Endothelial cell of umbilical vein (primary cell): ENCODE results near the gene CSF2. TPM values are rescaled to one million over a fixed set of nuclear protein-coding genes. Genes with fewer than 3 reads are reported as not detected.

Experiments
- BruUV-seq: library from RNA; stranded (reverse); fragments of 400-500 nt; replicated peaks from 2 replicates; lab custom pipeline; 2021; lab: Mats Ljungman, UMichigan
- CTCF ChIA-PET: fragments of 300-600, 350-600 bp; sonication (Branson Sonifier 250); formaldehyde crosslinking; loops from one replicate; lab custom pipeline; 2021; ENCODE audit warnings: antibody characterized with exemption, inconsistent platforms; lab: Charles Lee
- POLR2A ChIA-PET: fragments of 300-600, 350-600 bp; sonication (Branson Sonifier 250); formaldehyde crosslinking; loops from one replicate; lab custom pipeline; 2021; ENCODE audit warnings: antibody characterized with exemption, inconsistent platforms; lab: Charles Lee
- DNase-seq: peaks from one replicate; pipeline ENCODE4 v3.0.0-alpha.2; 2011; ENCODE audit warnings: low read depth, low spot score
- FAIRE-seq: peaks from 2 replicates; lab custom pipeline; 2011; peaks lifted over from hg19 to GRCh38; lab: Jason Lieb, UNC
- H2AFZ ChIP-seq: 2 replicates; pipeline ENCODE4 v1.6.0; 2012; ENCODE audit warnings: low read depth, low read length, control low read depth, inconsistent platforms
- H3K27ac ChIP-seq: 2 replicates; pipeline ENCODE4 v1.5.1; 2011; ENCODE audit warnings: low read depth, mild to moderate bottlenecking, control low read depth, low read length, moderate library complexity; ENCODE audit not compliant: insufficient read depth
- H3K27me3 ChIP-seq, 2 experiments: 2 replicates each; pipeline versions ENCODE4 v1.6.0 to v1.6.1; 2011; ENCODE audit warnings: low read length in 2 of 2, mixed read lengths in 1 of 2; ENCODE audit not compliant: control insufficient read depth in 2 of 2, insufficient read depth in 2 of 2
- H3K36me3 ChIP-seq, 2 experiments: 2 replicates in 1 of 2; 3 replicates in 1 of 2; pipeline ENCODE4 v1.5.1; 2011; ENCODE audit warnings: low read length in 2 of 2, mild to moderate bottlenecking in 1 of 2, moderate library complexity in 1 of 2; ENCODE audit not compliant: control insufficient read depth in 2 of 2, insufficient read depth in 2 of 2; ENCODE audit errors: extremely low read depth in 1 of 2
- H3K4me1 ChIP-seq: 3 replicates; pipeline ENCODE4 v1.5.1; 2011; ENCODE audit warnings: mild to moderate bottlenecking, low read length; ENCODE audit not compliant: control insufficient read depth, insufficient read depth; ENCODE audit errors: extremely low read depth
- H3K4me2 ChIP-seq: 2 replicates; pipeline ENCODE4 v1.6.1; 2011; ENCODE audit warnings: low read length, control low read depth, mixed read lengths; ENCODE audit not compliant: insufficient read depth
- H3K4me3 ChIP-seq, 3 experiments: fragments of 200-600 bp in 1 of 3; sonication (generic), shearing (Covaris generic) in 1 of 3; replicated peaks in 1 of 3; 2 replicates each; pipeline ENCODE4 v1.5.1; 2011 to 2016; ENCODE audit warnings: control low read depth in 3 of 3, low read length in 3 of 3, mild to moderate bottlenecking in 2 of 3, inconsistent platforms in 1 of 3, low read depth in 1 of 3, moderate library complexity in 1 of 3; ENCODE audit not compliant: insufficient read depth in 1 of 3
- H3K79me2 ChIP-seq: 2 replicates; pipeline ENCODE4 v1.6.0; 2012; ENCODE audit warnings: low read length, inconsistent platforms; ENCODE audit not compliant: control insufficient read depth, insufficient read depth
- H3K9ac ChIP-seq: replicated peaks from 2 replicates; pipeline ENCODE3; 2011; ENCODE audit warnings: low read length, control low read depth; ENCODE audit not compliant: insufficient read depth; ENCODE audit errors: extremely low read depth
- H3K9me1 ChIP-seq: replicated peaks from 3 replicates; pipeline ENCODE4 v1.6.0; 2011; ENCODE audit warnings: mild to moderate bottlenecking, low read length; ENCODE audit not compliant: control insufficient read depth, insufficient read depth; ENCODE audit errors: extremely low read depth
- H3K9me3 ChIP-seq: replicated peaks from 2 replicates; pipeline ENCODE4 v1.5.1; 2012; ENCODE audit warnings: low read length, inconsistent platforms; ENCODE audit not compliant: control insufficient read depth, insufficient read depth
- H4K20me1 ChIP-seq: replicated peaks from 2 replicates; pipeline ENCODE3; 2011; ENCODE audit warnings: mild to moderate bottlenecking, low read length; ENCODE audit not compliant: control insufficient read depth, insufficient read depth; ENCODE audit errors: extremely low read depth
- CTCF ChIP-seq, 2 donors: IDR thresholded peaks; 1 replicate in 1 of 2; 2 replicates in 1 of 2; pipeline ENCODE4 v1.5.1; 2011; ENCODE audit warnings: low read length in 2 of 2, mild to moderate bottlenecking in 2 of 2, moderate library complexity in 2 of 2, control low read depth in 1 of 2, inconsistent platforms in 1 of 2, low read depth in 1 of 2; ENCODE audit not compliant: insufficient read depth in 1 of 2; ENCODE audit errors: extremely low read depth in 1 of 2
- FOS ChIP-seq: IDR thresholded peaks from 2 replicates; pipeline ENCODE4 v1.6.1; 2011; ENCODE audit warnings: mild to moderate bottlenecking, low read length, moderate library complexity, borderline replicate concordance; ENCODE audit not compliant: insufficient read depth
- GATA2 ChIP-seq: IDR thresholded peaks from 2 replicates; pipeline ENCODE4 v1.7.0; 2011; ENCODE audit warnings: low read depth, mild to moderate bottlenecking, moderate library complexity, mixed read lengths, low read length; ENCODE audit not compliant: insufficient read length, insufficient read depth
- JUN ChIP-seq: IDR thresholded peaks from 2 replicates; pipeline ENCODE4 v1.6.1; 2011; ENCODE audit warnings: borderline replicate concordance, low read depth; ENCODE audit not compliant: insufficient read length, insufficient read depth
- MAX ChIP-seq: IDR thresholded peaks from 2 replicates; pipeline ENCODE4 v1.6.1; 2011; ENCODE audit not compliant: insufficient read depth, insufficient read length
- MYC ChIP-seq: IDR thresholded peaks from one replicate; pipeline ENCODE4 v1.6.1; 2011; ENCODE audit warnings: mild to moderate bottlenecking, low read depth, low read length
- POLR2A ChIP-seq: IDR thresholded peaks from 2 replicates; pipeline ENCODE4 v1.6.1; 2012; ENCODE audit warnings: low read depth, mild to moderate bottlenecking, control low read depth, low read length
- POLR2AphosphoS5 ChIP-seq: IDR thresholded peaks from 2 replicates; pipeline ENCODE4 v1.6.1; 2012; ENCODE audit warnings: low read depth, mild to moderate bottlenecking, control low read depth, low read length, moderate library complexity; ENCODE audit not compliant: insufficient read depth
- dilution Hi-C: fragments of 300-500 bp; cut with MboI; formaldehyde crosslinking; loops from one replicate; pipeline ENCODE4 v1.15.0; 2019; ENCODE audit warnings: low sequenced_read_pairs; ENCODE audit not compliant: extremely low pct_ligation_motif_present
- intact Hi-C: fragments of 100-400 bp; cut with micrococcal nuclease; formaldehyde crosslinking; loops from one replicate; pipeline ENCODE4 v1.10.0; 2022
- polyA plus RNA-seq, 4 experiments: library from polyadenylated mRNA; depleted of rRNA in 3 of 4; stranded (reverse) in 3 of 4; unstranded in 1 of 4; fragments of >200 nt; gene quantifications; 2 replicates each; pipeline versions ENCODE4 v1.2.1 to v1.2.3, GENCODE V29; 2011 to 2012; ENCODE audit warnings: missing spikeins in 1 of 4
- total RNA-seq: library from RNA; stranded (reverse); gene quantifications from 2 replicates; pipeline ENCODE4 v1.2.3, GENCODE V29; 2021

The CSF2 gene
- total and polyA plus RNA-seq, 2 donors (not counting 3 experiments of a cell fraction or from before 2014, with no cell fraction given): not detected

- ChIA-PET CTCF (interaction anchor here (0.8 to 1.1 kb wide), 2 partner anchors 9 to 13 kb away, joined by 3 read pairs; no protein-coding TSS in a partner anchor), POLR2A (no interaction called here)
- Histone ChIP-seq H3K9me1 (no peaks in the 10 kb centered on the region), H2AFZ (no peak overlapping the region), H3K9ac (no peak overlapping the region), H3K27me3 (peaks cover 0 to 2% of the 10 kb centered on the region in 2 experiments), H3K4me2 (no peak overlapping the region), H3K4me1 (no peaks in the 10 kb centered on the region), H3K36me3 (no peaks in the 10 kb centered on the region), H4K20me1 (no peaks in the 10 kb centered on the region), H3K4me3 (no peak overlapping the region), H3K79me2 (no peaks in the 10 kb centered on the region), H3K9me3 (no peaks in the 10 kb centered on the region), H3K27ac (no peak overlapping the region)
- DNase-seq: no peak
- BruUV-seq: no TSS peak
- dilution Hi-C loops (no loop called here), intact Hi-C loops (no loop called here)
- FAIRE-seq: no peak
- TF ChIP-seq MAX: no peak
- TF ChIP-seq CTCF (IDR thresholded peaks at IDR 0.05; ENCODE audit: extremely low read depth in 1 of 2, insufficient read depth in 1 of 2, low read depth in 1 of 2, low read length in 2 of 2): no peak
- TF ChIP-seq JUN: no peak
- TF ChIP-seq MYC: no peak
- no peak for TF ChIP-seq POLR2AphosphoS5
- TF ChIP-seq FOS: no peak
- no peak for TF ChIP-seq POLR2A
- TF ChIP-seq GATA2: no peak
Measured at GRCh38 chr5:132049559-132049958, 24.0 kb upstream of the CSF2 start.
